Liver (tissue), 9 donors: ENCODE results near the gene STPG1. TPM values are rescaled to one million over a fixed set of nuclear protein-coding genes. Genes with fewer than 3 reads are reported as not detected.

Experiments
- DNase-seq: peaks from one replicate; pipeline ENCODE4 v3.0.0-alpha.2; 2017; ENCODE audit warnings: low spot score
- H3K27ac ChIP-seq, 2 donors: one replicate each; pipeline ENCODE4 v1.7.0; 2013; ENCODE audit warnings: inconsistent platforms in 2 of 2, low read length in 2 of 2, control low read depth in 1 of 2, low read depth in 1 of 2, mild to moderate bottlenecking in 1 of 2
- H3K27me3 ChIP-seq, 4 donors: one replicate each; pipeline versions ENCODE4 v1.6.1 to v1.7.0; 2013; ENCODE audit warnings: low read length in 3 of 4, inconsistent platforms in 1 of 4, mild to moderate bottlenecking in 1 of 4, moderate library complexity in 1 of 4; ENCODE audit not compliant: control insufficient read depth in 4 of 4, insufficient read depth in 4 of 4
- H3K36me3 ChIP-seq, 4 donors: one replicate each; pipeline versions ENCODE4 v1.6.1 to v1.7.0; 2013; ENCODE audit warnings: low read length in 3 of 4, mild to moderate bottlenecking in 3 of 4, low read depth in 1 of 4, moderate library complexity in 1 of 4; ENCODE audit not compliant: control insufficient read depth in 4 of 4, insufficient read depth in 3 of 4
- H3K4me1 ChIP-seq, 4 donors: one replicate each; pipeline versions ENCODE4 v1.6.1 to v1.7.0; 2013; ENCODE audit warnings: low read length in 3 of 4, mild to moderate bottlenecking in 3 of 4, moderate library complexity in 1 of 4; ENCODE audit not compliant: control insufficient read depth in 4 of 4, insufficient read depth in 4 of 4
- H3K4me3 ChIP-seq, 3 donors: one replicate each; pipeline versions ENCODE4 v1.6.1 to v1.7.0; 2013; ENCODE audit warnings: low read length in 3 of 3, control low read depth in 1 of 3, low read depth in 1 of 3, mild to moderate bottlenecking in 1 of 3
- H3K9ac ChIP-seq, 2 donors: one replicate each; pipeline ENCODE4 v1.7.0; 2013; ENCODE audit warnings: low read length in 2 of 2, mild to moderate bottlenecking in 2 of 2, moderate library complexity in 2 of 2, control low read depth in 1 of 2, low read depth in 1 of 2
- H3K9me3 ChIP-seq, 4 donors: one replicate each; pipeline versions ENCODE4 v1.6.1 to v1.7.0; 2013; ENCODE audit warnings: low read length in 3 of 4; ENCODE audit not compliant: control insufficient read depth in 4 of 4
- EGR1 ChIP-seq, 2 donors: IDR thresholded peaks; 2 replicates each; pipeline ENCODE4 v1.6.1; 2016 to 2018; ENCODE audit warnings: antibody characterized with exemption in 2 of 2, low read depth in 2 of 2
- FOXA1 ChIP-seq: IDR thresholded peaks from 2 replicates; pipeline ENCODE4 v1.6.1; 2016; ENCODE audit warnings: antibody characterized with exemption
- FOXA2 ChIP-seq: IDR thresholded peaks from 2 replicates; pipeline ENCODE4 v1.6.1; 2016; ENCODE audit warnings: antibody characterized with exemption
- GABPA ChIP-seq, 2 donors: IDR thresholded peaks in 1 of 2; conservative IDR thresholded peaks in 1 of 2; 2 replicates each; pipeline ENCODE4 v1.6.1; 2016; ENCODE audit warnings: antibody characterized with exemption in 2 of 2, mild to moderate bottlenecking in 1 of 2, moderate library complexity in 1 of 2
- HNF4A ChIP-seq, 2 donors: conservative IDR thresholded peaks; 2 replicates each; pipeline ENCODE4 v1.6.1; 2016; ENCODE audit warnings: antibody characterized with exemption in 2 of 2, mild to moderate bottlenecking in 2 of 2
- HNF4G ChIP-seq: IDR thresholded peaks from 2 replicates; pipeline ENCODE4 v1.6.1; 2016; ENCODE audit warnings: antibody characterized with exemption
- JUND ChIP-seq, 2 donors: IDR thresholded peaks; 2 replicates each; pipeline ENCODE4 v1.6.1; 2016; ENCODE audit warnings: antibody characterized with exemption in 2 of 2
- NR2F2 ChIP-seq: IDR thresholded peaks from 2 replicates; pipeline ENCODE4 v1.6.1; 2016; ENCODE audit warnings: antibody characterized with exemption
- RAD21 ChIP-seq, 2 donors: IDR thresholded peaks; 2 replicates each; pipeline ENCODE4 v1.6.1; 2016; ENCODE audit warnings: antibody characterized with exemption in 2 of 2, mild to moderate bottlenecking in 2 of 2
- RXRA ChIP-seq, 2 donors: IDR thresholded peaks; 2 replicates each; pipeline ENCODE4 v1.6.1; 2017 to 2018; ENCODE audit warnings: antibody characterized with exemption in 2 of 2, mild to moderate bottlenecking in 1 of 2
- TAF1 ChIP-seq: conservative IDR thresholded peaks from 2 replicates; pipeline ENCODE4 v1.6.1; 2016; ENCODE audit warnings: antibody characterized with exemption, mild to moderate bottlenecking
- YY1 ChIP-seq: IDR thresholded peaks from 2 replicates; pipeline ENCODE4 v1.6.1; 2016; ENCODE audit warnings: antibody characterized with exemption, mild to moderate bottlenecking
- ZBTB33 ChIP-seq: IDR thresholded peaks from 2 replicates; pipeline ENCODE4 v1.6.1; 2016; ENCODE audit warnings: antibody characterized with exemption
- WGBS: extraction: QIAGEN DNeasy Blood & Tissue Kit; methylation state at CpG from one replicate; pipeline ENCODE4 v1.1.7; 2013; 5-methylcytosine and 5-hydroxymethylcytosine counted together
- polyA plus RNA-seq, 2 donors: library from polyadenylated mRNA; stranded (reverse) in 1 of 2; unstranded in 1 of 2; fragments of 200-250 nt in 1 of 2; fragments of >200 nt in 1 of 2; fragmentation: Nextera tagmentation in 1 of 2; extraction: Ambion mirVana in 1 of 2; gene quantifications; one replicate each; pipeline versions ENCODE4 v1.2.1 to v1.2.3, GENCODE V29; 2013 to 2015
- total RNA-seq, 2 donors: library from RNA; depleted of rRNA; stranded (reverse); fragments of >200 nt; gene quantifications; one replicate each; pipeline ENCODE4 v1.2.3, GENCODE V29; 2014
- TF ChIP-seq, protein P1 (sequence below): IDR thresholded peaks from 2 replicates; pipeline ENCODE4 v1.6.1; 2016; ENCODE audit warnings: antibody characterized with exemption
- TF ChIP-seq, protein P2 (sequence below): IDR thresholded peaks from 2 replicates; pipeline ENCODE4 v1.6.1; 2016; ENCODE audit warnings: antibody characterized with exemption, mild to moderate bottlenecking
- TF ChIP-seq, protein P3 (sequence below): fragments of 150-350 bp; IDR thresholded peaks from 2 replicates; pipeline ENCODE4 v1.5.1; 2017; ENCODE audit warnings: improper control_type of control experiment, low read depth, low read length; ENCODE audit not compliant: missing input control
- donor health status: healthy.
- donor health status: healthy.
- donor health status: healthy.
- donor health status: healthy.
- donor health status: healthy.

Gene STPG1
- total and polyA plus RNA-seq, 4 donors = 0.92 to 2.9 (median 1.0) TPM

DNA sequence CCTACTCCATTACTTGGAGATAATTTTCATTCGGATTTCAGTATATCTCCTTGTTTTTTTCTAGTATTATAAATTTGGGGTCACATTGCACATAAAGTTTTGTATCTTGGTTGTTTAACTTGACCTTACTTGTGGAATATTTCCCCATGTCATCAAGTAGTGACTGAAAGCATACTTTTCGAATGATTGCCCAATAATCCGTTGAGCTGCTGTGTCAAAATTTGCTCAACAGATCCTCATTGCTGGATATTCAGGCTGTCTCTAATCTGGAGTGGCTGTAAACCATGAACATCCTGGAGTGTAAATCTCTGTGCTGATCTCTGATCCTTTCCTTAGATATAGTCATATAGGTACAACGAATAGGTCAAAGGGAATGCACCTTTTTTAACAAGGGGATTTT is 7.0 kb upstream of the STPG1 start:
- no peak overlapping the region for H3K27ac ChIP-seq
- no peak overlapping the region for H3K9ac ChIP-seq
- 85% methylated on average over 4 of the region's 4 CpGs for WGBS
- peaks cover 3 to 13% (median 8%) of the 10 kb centered on the region in 4 donors for H3K4me1 ChIP-seq
- H3K27me3 ChIP-seq = no peaks in the 10 kb centered on the region
- H3K4me3 ChIP-seq = no peak overlapping the region
- TF ChIP-seq JUND (IDR thresholded peaks at IDR 0.05) = no peak
- TF ChIP-seq GABPA (IDR thresholded peaks at IDR 0.05 in 1 of 2, conservative IDR thresholded peaks at IDR 0.05 in 1 of 2) = no peak
- TF ChIP-seq, protein P1, sequence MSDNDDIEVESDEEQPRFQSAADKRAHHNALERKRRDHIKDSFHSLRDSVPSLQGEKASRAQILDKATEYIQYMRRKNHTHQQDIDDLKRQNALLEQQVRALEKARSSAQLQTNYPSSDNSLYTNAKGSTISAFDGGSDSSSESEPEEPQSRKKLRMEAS = no peak
- TF ChIP-seq ZBTB33 = no peak
- no peak for TF ChIP-seq HNF4A (conservative IDR thresholded peaks at IDR 0.05)
- TF ChIP-seq, protein P2, sequence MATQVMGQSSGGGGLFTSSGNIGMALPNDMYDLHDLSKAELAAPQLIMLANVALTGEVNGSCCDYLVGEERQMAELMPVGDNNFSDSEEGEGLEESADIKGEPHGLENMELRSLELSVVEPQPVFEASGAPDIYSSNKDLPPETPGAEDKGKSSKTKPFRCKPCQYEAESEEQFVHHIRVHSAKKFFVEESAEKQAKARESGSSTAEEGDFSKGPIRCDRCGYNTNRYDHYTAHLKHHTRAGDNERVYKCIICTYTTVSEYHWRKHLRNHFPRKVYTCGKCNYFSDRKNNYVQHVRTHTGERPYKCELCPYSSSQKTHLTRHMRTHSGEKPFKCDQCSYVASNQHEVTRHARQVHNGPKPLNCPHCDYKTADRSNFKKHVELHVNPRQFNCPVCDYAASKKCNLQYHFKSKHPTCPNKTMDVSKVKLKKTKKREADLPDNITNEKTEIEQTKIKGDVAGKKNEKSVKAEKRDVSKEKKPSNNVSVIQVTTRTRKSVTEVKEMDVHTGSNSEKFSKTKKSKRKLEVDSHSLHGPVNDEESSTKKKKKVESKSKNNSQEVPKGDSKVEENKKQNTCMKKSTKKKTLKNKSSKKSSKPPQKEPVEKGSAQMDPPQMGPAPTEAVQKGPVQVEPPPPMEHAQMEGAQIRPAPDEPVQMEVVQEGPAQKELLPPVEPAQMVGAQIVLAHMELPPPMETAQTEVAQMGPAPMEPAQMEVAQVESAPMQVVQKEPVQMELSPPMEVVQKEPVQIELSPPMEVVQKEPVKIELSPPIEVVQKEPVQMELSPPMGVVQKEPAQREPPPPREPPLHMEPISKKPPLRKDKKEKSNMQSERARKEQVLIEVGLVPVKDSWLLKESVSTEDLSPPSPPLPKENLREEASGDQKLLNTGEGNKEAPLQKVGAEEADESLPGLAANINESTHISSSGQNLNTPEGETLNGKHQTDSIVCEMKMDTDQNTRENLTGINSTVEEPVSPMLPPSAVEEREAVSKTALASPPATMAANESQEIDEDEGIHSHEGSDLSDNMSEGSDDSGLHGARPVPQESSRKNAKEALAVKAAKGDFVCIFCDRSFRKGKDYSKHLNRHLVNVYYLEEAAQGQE = no peak
- no peak for TF ChIP-seq TAF1
- TF ChIP-seq NR2F2 = no peak
- TF ChIP-seq, protein P3, sequence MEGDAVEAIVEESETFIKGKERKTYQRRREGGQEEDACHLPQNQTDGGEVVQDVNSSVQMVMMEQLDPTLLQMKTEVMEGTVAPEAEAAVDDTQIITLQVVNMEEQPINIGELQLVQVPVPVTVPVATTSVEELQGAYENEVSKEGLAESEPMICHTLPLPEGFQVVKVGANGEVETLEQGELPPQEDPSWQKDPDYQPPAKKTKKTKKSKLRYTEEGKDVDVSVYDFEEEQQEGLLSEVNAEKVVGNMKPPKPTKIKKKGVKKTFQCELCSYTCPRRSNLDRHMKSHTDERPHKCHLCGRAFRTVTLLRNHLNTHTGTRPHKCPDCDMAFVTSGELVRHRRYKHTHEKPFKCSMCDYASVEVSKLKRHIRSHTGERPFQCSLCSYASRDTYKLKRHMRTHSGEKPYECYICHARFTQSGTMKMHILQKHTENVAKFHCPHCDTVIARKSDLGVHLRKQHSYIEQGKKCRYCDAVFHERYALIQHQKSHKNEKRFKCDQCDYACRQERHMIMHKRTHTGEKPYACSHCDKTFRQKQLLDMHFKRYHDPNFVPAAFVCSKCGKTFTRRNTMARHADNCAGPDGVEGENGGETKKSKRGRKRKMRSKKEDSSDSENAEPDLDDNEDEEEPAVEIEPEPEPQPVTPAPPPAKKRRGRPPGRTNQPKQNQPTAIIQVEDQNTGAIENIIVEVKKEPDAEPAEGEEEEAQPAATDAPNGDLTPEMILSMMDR = no peak
- TF ChIP-seq FOXA1 = no peak
- no peak for TF ChIP-seq RAD21 (IDR thresholded peaks at IDR 0.05)
- TF ChIP-seq FOXA2 = no peak
- TF ChIP-seq RXRA (IDR thresholded peaks at IDR 0.05) = no peak
- TF ChIP-seq EGR1 (IDR thresholded peaks at IDR 0.05; ENCODE audit: low read depth in 2 of 2) = no peak
- TF ChIP-seq HNF4G = no peak
- TF ChIP-seq YY1 = no peak
- no peak for DNase-seq
- H3K9me3 ChIP-seq = no peaks in the 10 kb centered on the region
- H3K36me3 ChIP-seq = peaks cover 0 to 22% (median 6%) of the 10 kb centered on the region in 4 donors
